T-helper 1 cell (primary cell): Measurements from ENCODE around the gene CTSZ.

Source experiments
- DNase-seq, 5 donors: peaks; one replicate each; pipeline ENCODE4 v3.0.0-alpha.2; 2012 to 2020

The CTSZ gene

DNA sequence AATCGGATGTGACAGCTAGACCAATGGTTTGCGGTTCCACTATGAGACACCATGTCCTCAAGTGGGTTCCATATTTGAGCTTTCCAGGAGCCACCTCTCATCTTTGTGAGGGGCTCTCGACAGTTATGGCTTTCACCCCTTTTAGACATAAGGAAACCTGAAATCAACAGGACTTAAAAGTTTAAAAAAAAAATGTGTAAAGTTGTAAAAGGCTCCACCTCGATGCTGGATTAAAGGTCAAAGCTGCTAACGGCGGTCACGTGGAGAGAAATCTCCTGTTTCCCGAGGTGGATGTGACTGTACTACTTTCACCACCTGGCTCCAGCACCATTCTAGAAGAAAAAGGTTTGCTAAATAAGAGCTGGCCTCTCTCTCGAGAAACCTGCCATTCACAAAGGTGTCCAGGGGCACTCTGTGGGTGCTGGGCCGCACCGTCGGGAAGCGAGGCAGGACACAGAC lies 24.5 kb upstream of the CTSZ start:
- peak in 1 of 5 donors; percentile 35 for DNase-seq

DNA sequence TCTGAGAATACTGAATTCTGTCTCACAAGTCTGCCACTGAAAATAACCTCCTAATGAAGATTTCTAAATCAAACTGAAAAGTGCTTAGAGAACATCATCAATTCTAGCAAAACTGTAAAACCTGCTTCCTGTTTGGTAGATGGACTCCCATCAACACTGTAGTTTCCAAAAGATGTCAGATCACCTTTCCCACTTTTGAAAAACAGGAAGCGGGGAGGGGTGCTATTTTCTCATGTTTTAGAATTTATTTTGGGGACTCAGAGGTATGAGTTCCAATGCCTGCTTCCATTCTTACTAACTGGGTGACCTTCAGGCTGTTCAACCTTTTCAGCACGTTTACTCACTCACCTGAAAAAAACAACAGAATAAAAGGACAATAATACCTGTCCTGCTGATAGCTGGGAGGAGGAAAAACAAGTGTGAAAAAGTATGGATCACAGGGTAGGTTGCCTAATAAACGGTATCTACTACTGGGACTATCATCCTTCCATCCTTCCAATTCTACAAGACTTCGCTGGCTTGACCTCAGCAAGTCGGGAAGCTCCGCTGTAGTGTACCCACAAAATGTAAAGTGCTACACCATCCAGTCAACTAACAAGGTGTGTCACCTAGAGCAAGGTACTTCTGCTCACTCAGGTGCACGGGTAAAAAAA lies 24.0 kb upstream of the CTSZ start:
- DNase-seq, result no peak

DNA sequence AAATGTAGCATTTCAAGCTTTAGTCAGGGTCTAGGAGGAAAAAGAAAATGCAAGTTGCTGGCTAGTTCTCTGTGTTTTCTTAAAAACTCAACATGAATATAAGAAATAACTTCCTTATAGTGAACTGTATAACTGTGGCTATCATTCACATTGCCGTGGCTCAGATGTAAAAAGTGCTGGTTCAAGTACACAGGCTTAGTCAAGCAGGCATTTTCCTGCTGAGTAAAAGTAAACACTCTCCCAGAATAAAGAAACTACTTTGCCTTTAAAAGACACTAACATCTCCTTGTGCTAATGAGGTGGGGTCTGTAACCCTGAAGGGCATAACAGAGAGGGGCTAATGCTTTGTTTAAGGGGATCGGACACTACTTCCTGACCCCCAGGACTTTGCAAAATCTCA lies 21.8 kb upstream of the CTSZ start:
- no peak for DNase-seq

DNA sequence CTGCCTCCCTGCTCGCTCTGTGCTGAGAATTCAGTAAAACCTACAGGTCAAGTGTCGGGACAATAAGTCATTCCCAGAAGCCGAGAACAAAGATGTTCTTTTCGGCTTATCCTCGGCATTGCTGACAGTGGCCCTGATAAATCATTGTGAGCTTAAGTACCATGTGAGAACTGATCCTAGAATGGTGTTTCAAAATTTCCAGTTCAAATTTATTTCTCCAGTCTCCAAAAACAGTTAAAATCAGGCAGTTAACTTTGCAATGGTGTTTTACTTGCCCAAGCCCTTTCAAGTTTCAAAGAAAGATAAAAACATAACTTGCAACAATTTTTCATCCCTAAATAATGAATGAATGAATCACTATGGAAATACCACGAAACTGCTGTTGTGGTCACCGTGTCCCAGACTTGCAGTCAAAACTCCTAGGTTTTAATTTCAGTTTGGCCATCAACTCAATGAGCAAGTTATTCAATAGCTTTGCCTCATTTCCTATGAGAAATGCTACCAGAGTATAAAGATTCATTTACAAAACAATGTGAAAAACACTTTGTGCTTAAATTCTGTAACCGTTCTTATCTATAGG lies 20.8 kb upstream of the CTSZ start:
- DNase-seq, result no peak

DNA sequence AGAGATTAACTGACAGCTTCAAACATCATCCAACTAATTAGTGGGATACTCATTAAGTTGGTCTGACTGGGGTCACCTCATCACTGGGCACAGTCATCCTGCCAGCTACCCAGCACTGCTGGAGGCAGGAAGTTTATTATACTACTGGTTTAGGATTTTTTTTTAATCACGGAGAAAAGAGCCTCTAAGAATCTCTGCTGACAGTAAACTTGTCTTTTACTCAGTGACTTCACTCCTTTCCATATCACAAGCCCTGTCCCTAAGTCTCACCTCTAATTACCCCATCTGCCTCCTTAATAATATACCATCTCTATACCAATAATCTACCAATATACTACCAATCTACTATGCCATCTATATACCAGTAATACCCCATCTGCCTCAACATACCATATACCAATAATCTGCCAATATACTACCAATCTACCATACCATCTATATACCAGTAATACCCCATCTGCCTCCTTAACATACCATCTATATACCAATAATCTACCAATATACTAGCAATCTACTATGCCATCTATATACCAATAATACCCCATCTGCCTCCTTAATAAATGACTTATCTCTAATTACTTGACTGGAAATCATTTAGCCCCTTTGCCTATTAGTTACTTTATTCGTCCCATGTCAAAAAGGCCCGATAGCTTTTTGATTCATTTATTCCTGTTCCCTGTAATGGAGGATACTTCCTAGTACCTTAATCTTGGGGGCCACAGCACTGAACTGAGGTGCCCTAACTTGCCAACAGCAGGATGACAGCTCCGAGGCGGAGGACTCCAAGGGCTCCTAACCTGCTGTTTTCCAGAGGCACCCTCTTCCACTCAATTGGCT lies 20.1 kb upstream of the CTSZ start:
- DNase-seq, result no peak

DNA sequence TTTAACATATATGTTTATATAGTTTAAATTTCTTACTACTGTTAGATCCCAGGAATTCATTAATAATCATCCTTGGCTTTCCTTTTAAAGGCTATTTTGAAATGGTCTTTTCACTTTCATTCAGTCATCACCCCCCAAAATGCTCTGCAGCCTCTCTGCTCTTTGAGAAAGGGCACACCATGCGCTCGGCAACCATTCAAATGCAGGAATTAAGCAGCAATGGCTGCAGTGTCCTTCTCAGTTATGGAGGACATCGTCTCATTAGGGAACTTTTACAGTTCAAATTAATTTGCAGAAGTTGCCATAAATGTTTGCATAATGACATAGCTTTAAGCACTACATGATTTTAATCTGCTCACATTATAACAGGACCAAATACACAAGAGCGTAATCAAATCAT lies 18.5 kb upstream of the CTSZ start:
- no peak for DNase-seq

DNA sequence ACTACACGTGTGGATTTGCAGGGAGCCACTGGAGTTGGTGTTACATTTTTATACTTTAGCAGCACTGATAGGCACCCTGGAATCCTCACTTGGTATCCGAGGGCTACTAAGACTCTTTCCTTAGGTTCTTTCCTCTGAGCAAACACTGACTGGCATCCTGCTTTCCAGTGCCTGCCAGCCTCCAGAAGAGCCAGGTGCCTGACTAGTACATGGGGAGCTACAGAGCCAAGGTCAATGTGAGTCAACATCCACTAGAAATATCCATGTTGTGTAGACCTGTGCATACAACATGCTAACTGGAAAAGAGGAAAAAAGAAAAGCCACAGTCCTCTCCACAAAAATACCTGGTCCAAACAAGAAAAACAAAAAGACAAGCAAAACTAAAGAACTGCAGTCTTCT lies 18.0 kb upstream of the CTSZ start:
- DNase-seq, result no peak

DNA sequence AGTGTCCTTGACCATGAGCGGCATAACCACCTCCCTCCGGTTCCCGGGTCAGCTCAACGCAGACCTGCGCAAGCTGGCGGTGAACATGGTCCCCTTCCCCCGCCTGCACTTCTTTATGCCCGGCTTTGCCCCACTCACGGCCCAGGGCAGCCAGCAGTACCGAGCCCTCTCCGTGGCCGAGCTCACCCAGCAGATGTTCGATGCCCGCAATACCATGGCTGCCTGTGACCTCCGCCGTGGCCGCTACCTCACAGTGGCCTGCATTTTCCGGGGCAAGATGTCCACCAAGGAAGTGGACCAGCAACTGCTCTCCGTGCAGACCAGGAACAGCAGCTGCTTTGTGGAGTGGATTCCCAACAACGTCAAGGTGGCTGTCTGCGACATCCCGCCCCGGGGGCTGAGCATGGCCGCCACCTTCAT lies 17.1 kb upstream of the CTSZ start:
- no peak for DNase-seq

DNA sequence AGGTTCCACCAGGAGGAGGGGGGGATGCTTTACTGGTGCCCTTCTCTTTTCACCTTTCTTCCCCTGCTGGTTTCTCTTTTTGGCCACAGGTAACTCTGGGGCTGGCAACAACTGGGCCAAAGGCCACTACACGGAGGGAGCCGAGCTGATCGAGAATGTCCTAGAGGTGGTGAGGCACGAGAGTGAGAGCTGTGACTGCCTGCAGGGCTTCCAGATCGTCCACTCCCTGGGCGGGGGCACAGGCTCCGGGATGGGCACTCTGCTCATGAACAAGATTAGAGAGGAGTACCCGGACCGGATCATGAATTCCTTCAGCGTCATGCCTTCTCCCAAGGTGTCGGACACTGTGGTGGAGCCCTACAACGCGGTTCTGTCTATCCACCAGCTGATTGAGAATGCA lies 16.6 kb upstream of the CTSZ start:
- no peak for DNase-seq

DNA sequence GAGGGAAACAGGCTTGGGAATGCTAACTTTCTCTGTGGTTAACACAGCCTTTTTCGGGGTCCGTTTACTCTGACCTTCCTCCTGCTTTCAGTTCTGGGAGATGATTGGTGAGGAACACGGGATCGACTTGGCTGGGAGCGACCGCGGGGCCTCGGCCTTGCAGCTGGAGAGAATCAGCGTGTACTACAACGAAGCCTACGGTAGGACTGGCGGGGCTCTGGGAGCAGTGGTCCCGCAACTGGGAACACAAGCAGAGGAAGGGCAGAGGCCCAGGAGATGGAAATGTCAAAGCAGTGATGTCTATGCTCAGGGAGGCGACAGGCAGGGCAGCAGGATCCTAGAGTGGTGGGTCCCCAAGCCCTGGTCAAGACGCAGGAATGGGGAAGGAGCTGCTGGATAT lies 15.7 kb upstream of the CTSZ start:
- DNase-seq, result no peak

DNA sequence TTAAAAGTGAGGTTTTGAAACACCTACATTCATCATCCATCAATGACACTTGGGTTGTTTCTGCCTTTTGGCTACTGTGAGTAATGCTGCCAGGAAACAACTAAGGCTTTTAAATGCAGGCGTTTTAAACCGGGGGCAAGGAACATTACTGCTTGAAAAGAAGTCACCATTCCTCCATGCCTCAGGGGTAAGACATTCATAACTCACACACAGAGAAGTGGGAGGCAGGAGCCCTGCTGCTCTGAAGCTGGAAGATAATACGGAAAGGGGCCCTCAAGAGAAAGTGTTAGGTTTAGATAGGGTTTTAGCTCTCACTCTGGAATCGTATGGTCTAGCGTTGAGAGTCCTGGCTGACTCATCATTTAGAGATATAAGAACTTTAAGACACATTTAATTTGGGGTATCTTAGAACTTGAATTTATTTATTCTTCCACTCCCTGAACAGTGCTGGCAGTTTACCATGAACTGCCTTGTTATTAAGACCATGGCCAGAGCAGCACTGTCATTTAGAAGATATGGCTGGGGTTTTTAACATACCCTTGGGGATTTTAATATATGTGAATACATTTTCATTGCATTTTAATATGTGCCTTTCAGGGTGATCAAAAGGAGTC lies 14.0 kb upstream of the CTSZ start:
- DNase-seq, result no peak

DNA sequence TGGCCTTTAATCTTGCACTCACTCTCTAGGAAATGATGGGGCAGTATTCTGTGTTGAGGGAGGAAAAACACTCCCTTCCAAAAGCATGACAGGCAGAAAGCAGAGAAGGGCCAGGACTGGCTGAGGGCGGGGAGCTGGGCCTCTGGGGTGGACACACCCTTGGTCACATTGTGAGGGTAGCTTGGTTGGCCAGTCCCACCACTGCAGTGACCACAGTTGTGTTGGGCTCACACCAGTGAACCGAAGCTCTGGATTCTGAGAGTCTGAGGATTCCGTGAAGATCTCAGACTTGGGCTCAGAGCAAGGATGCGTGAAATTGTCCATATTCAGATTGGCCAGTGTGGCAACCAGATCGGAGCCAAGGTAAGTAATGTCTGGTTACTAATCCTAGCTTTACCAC lies 12.2 kb upstream of the CTSZ start, which contains the start of gene TUBB1:
Gene TUBB1, plus strand, starts transcription at position 213 of the 400 bp plus-strand sequence. Its CDS starts 94 bp downstream, at position 307.
- no peak for DNase-seq

DNA sequence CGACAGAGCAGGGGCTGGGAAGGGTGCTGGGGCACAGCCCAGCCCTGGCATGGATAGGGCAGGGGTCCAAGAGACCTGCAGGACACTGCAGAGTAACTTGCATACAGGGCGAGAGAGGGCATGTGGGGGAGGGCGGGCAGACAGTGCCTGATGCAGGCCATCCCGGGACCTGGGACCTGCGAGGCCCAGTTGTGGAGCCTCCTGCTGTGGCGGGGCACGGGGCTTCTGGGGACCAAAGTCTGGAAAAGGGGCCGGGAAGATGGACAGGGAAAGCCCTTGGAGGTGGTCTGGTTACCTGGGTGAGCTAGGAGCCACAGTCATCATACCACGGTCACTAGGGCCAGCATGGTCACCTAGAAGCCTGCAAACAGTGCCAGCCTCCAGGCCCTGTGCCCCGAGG lies 11.8 kb upstream of the CTSZ start:
- DNase-seq, result no peak

DNA sequence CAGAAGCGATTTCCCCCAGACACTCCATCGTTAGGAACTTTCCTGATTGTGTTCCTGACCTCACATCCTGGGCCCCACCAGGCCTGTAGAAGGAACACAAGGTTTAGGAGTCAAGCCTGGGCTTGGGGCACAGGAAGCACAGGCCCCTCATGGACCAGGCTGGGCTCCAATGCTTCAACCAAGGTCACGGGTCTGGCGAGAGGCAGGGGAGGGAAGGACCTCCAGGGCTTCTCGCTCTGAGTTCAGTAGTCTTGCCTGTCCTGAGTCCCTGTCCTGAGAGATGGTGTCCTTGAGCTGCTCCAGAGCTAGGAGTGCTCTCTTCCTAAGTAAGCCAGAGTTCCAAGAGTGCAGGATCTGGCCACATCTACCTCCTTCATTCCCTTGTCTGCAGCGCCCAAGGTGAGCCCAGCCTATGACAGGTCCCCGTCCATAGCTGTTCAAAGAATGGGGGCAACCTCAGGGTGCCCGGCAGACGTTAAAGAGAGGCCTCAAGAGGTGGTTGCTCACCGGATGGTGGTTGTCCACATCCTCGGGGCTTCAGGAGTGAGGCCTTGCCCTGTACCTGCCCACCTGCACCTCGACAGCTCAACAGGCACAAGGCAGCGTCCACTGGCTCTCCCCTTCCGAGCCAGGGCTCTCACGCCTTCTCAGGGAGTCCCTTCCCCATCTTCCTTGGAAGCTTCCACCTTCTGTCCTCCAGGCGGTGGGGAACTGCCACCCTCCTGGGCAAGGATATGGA lies 10.6 kb upstream of the CTSZ start:
- DNase-seq, result no peak

DNA sequence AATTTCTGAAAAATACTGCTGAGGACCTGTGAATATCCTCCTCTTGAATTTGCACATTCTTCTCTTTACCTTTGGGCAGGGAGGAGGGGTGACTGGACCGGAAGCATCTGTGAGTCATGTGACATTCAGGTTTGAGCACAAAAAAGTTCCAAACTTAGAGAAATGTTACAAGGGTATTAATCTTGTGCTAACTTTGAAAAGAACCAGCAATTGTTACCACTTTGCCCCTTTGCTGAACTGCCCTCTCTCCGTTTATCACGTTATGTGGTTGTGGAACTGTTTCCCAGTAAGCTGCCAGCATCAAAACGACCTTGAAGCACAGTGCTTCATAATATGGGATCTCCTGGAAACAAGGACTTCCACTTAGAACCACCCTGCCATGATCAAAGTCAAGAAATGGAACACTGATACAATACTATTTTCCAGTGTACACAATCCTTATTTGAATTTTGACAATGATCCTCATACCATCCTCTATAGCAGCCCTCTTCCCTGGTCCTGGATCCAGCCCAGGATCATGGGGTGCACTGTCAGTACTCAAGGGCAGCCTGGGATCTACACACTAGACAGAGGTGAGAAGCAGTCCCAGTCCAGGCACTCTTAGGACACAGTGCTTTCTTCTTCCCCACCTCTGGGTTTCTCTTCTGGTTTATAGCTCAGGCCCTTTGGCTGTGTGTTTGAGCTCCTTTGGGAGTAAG lies 9.9 kb upstream of the CTSZ start:
- no peak for DNase-seq

DNA sequence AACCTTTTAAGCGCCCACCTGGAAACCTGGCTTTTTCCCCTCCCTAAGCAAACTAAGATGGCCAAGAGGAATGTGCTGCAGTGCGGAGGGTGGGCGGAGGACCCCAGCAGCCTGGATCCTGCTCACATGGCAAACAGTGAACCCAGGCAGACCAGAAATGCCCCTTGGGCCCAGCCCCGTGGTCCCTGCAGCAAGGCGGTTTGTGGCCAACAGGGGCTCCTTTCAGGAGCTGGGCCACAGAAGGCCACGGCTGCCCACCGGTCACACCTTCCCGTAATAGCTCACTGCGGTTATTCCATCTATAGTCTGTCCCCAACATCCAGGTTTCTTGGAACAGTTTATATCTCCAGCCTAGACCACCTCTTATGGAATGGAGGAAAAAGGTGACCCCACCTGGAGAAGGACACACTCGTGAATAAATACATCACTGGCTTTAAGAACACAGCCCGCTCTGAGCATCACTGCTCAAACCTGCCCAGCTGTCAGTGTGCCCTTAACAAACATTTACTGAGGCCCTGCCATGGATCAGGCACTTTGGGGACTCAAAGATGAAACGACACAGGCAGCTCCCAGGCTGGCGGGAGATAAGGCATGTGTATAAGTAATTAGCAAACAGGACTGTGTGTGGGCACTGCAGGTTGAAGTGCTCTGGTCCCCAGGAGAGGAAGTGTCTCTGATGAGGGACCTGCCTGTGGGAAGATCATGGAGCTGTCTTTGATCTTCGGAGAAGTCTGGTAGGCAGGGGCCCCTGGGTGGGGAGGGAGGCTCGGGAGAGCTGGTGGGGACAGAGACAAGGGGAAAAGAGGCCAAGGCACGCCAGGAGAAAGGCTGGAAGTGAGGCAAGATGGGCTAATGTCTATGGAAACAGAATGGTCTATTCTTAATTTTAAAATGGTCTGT lies 9.0 kb upstream of the CTSZ start:
- no peak for DNase-seq

DNA sequence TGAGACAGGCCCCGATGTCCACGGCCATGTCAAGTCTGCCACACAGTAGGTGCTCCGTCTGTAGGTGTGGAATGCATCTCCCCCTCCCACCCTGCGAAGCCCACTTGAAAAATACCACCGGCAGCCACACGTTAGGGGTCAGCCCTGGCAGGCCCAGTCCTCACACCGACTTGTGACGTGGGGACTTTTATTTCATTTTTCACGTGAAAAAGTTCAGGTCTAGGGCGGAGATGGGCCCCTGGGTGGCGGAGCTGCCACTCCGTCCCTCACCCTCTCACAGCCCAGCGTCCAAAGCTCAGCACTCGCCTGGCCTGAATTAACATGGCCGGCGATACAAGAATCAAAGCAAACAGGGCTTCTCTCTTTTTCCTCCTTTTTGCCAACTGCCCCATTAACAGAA lies 8.4 kb upstream of the CTSZ start:
- no peak for DNase-seq

DNA sequence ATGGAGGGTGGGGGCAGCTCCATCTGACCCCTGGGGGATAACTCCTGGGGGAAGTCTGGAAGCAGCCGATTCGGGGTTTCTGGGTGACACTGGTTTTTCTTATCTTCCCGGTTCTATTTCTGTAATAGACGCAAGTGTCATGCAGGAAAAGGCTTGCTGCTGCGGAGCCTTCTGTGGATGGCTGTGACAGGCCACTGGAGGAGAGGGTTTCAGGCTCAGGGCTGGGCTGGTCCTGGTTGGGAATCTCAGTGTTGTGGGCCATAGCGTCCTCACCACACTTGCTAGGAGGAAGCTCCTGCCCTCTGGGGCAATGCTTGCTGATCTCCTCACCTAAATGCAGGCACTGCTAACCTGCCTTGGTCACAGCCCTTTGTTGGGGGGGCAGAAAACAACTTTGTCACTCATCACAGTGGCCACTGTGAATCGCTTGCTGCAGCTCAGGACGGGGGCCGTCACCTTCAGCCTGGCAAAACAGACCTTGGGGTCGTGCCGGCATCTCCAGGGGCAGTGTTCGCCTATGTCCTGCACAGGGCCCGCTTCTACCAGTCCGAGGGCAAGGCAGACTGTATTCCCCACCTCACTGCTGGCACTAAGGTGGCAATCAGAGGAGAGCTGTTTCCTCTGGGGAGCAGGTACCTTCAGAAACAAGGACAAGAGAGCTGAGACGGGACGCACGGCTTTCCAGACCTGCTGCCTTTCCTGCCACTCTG lies 7.8 kb upstream of the CTSZ start:
- DNase-seq, result no peak

DNA sequence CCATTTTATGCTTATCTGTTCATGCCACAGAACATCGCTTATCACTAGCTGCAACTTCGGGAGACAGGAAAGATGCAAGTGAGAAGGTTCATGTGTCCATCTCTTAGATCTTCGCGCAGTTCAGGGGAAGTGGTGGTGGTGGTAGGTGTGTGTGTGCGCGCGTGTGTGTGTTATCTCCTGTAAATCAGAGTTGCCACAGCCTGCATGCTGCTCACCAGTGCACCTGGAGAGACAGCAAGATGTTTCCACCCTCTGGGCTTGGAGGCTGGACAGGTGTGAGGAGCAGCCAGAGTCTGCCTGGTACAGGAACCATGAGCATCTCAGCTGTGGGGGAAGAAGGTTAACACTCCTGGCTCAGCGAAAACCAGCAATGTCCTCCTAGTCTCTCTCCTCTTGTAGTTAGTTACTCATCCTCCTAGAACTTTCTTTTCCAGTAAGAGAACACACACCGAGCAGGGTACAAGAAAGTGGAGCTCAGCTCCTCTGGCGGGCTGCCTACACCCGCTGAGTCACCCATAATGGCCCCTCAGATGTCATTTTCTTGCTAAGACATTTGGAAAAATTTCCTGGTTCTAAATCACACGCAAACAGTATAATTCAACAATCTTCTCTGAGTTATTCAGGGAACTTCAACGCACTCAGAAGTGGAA lies 7.0 kb upstream of the CTSZ start:
- peak in 1 of 5 donors; percentile 33 for DNase-seq
